Activated B cell treated with CpG ODN at 0.5 μM for 24 hours (primary cell): ENCODE results near the gene TIFAB. TPM values are rescaled to one million over a fixed set of nuclear protein-coding genes. Genes with fewer than 3 reads are reported as not detected.

Source experiments
- ATAC-seq: fragments of 200-7000 bp; cut with Tn5 transposase; one replicate; pipeline ENCODE4 v1.10.0; 2021; ENCODE audit warnings: low read depth, mild to moderate bottlenecking, moderate library complexity
- CTCF ChIA-PET: fragments of 350-600 bp; sonication (Branson Sonifier 250); formaldehyde crosslinking; loops from one replicate; lab custom pipeline; 2021; ENCODE audit warnings: antibody characterized with exemption; lab: Charles Lee
- POLR2A ChIA-PET: fragments of 350-600 bp; sonication (Branson Sonifier 250); formaldehyde crosslinking; loops from one replicate; lab custom pipeline; 2021; ENCODE audit warnings: antibody characterized with exemption; lab: Charles Lee
- DNase-seq: peaks from one replicate; pipeline ENCODE4 v3.0.0; 2022
- H3K27ac Mint-ChIP-seq: one replicate; pipeline ENCODE4 v1.8.0; 2020; ENCODE audit warnings: mixed read lengths
- H3K27me3 Mint-ChIP-seq: one replicate; pipeline ENCODE4 v1.8.0; 2021; ENCODE audit warnings: mixed read lengths
- H3K36me3 Mint-ChIP-seq: one replicate; pipeline ENCODE4 v1.8.0; 2021; ENCODE audit warnings: low read depth, mixed read lengths
- H3K4me1 Mint-ChIP-seq: one replicate; pipeline ENCODE4 v1.8.0; 2021; ENCODE audit warnings: mixed read lengths
- H3K4me3 Mint-ChIP-seq: one replicate; pipeline ENCODE4 v1.8.0; 2020; ENCODE audit warnings: mild to moderate bottlenecking, mixed read lengths
- H3K9me3 Mint-ChIP-seq: one replicate; pipeline ENCODE4 v1.8.0; 2020; ENCODE audit warnings: mixed read lengths
- CTCF ChIP-seq: fragments of 200-600 bp; IDR thresholded peaks from one replicate; pipeline ENCODE4 v1.8.0; 2022; ENCODE audit warnings: antibody characterized with exemption, mild to moderate bottlenecking
- intact Hi-C: fragments of 100-400 bp; cut with micrococcal nuclease; formaldehyde crosslinking; loops from one replicate; pipeline ENCODE4 v1.15.1; 2024
- total RNA-seq: library from RNA; stranded (reverse); gene quantifications from 2 replicates; pipeline ENCODE4 v1.2.3, GENCODE V29; 2022

The TIFAB gene
- total RNA-seq, 1 donor from 2014 or later: not detected

DNA sequence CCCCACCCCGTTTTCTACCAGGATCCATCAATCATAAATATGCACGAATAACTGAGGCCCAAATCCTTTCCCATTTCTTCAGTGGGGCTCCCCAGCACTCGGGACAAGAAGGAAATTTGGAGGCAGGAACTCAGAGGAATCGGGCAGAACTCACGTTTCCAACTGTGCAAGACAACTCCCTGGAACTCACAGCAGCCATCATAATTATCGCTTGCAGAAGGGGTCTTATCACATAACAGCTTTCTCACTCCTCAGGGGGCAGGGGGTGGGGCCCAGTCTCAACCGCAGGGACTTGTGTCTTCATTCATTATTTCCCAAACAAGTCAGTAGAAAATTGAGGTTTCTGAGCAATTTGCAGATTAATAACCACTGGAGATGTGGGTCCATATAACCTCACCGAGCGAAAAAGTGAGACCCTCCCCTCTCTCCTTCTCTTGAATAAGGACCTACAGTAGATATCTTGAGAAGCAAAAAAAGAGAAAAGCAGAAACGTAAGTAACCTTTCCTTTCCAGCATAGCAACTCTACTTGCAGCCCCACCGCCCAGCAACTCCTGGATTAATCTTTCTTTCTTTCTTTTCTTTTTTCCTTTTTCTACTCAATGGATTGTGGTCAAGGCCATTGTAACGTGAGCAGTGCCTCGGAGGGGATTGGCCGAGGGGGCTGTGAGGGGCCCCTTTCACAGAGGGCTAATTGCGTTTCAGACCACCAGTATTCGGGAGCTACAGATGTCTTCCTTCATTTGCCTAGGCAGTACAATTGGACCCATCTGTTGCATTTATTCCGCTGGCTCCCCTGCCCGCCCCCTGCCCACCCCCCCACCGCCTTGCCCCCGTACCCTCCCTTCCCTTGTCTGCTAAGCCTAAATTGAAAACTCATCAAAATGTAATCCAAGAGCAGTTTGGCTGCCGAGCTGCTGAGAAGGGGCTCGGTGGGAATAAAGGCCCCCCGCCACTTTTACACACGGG, 24.7 kb upstream of the TIFAB start:
- DNase-seq: no peak
- intact Hi-C loops: no loop called here
- Mint-ChIP-seq H3K4me1 (no peaks in the 10 kb centered on the region), H3K27ac (no peak overlapping the region), H3K9me3 (no peaks in the 10 kb centered on the region), H3K4me3 (no peak overlapping the region), H3K36me3 (no peaks in the 10 kb centered on the region), H3K27me3 (peaks cover 23% of the 10 kb centered on the region)
- ChIA-PET POLR2A (interaction anchor here (0.6 kb wide), 1 partner anchor 16 kb away, joined by 5 read pairs; no protein-coding TSS in a partner anchor), CTCF (no interaction called here)
- no peak for TF ChIP-seq CTCF
- no peak for ATAC-seq

DNA sequence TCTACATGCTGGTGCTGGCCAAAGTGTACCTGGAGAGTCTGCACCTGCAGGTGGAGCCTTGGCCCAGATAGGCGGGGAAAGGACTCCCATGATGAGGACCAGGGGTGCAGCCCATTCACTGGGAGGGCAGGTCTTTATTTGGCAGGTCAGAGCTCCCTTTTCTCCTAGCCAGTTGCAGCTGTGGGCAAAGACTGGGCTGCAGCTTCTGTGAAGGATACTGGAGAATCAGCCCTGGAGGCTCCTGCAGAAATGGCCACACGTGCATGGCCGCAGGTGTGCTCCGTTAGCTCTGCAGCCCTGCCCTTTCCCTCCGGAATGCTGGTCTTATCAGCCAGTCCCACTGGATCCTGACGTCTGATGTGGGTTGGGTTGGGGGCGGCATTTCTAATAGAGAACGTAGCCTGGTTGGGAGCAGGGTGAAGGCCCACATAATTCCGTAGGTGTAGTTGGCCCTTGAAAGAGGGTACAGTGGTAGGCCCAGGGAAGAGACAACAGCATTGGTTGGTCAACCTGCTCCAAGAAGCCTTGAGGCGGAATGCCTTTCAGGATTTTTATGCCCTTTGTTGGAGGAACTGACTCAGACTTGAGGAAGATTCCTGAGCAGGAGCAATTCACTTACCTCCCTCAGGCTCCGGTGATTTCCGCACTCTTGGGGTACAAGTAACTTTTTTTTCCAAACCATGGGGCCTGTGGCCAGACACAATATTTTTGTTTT, 22.0 kb upstream of the TIFAB start:
- Mint-ChIP-seq H3K27me3 (peaks cover 16% of the 10 kb centered on the region), H3K36me3 (no peaks in the 10 kb centered on the region), H3K4me3 (no peak overlapping the region), H3K9me3 (no peaks in the 10 kb centered on the region), H3K4me1 (no peaks in the 10 kb centered on the region), H3K27ac (no peak overlapping the region)
- no peak for DNase-seq
- intact Hi-C loops: no loop called here
- ChIA-PET CTCF (no interaction called here), POLR2A (no interaction called here)
- no peak for TF ChIP-seq CTCF
- ATAC-seq: no peak

DNA sequence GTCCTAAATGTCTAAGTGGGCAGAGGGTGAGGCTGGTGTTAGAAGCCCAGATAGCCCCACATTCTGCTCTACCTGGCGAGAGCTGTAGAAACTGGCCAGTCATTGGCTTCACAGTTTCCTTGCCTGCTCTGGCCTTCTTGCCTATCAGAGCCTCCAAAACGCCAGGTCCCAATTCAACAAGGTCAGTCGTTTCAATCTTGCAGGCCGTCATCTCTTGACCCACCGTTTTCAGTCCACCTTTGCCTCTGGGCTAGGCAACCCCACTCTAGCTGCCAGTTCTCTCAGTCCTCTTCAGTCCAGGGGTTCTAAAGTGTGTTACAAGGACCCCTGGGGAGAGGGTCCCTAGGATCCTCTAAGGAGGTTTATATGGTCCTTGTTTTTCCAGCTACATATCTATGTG, 20.0 kb upstream of the TIFAB start:
- intact Hi-C loops: no loop called here
- Mint-ChIP-seq H3K27me3 (peaks cover 27% of the 10 kb centered on the region), H3K36me3 (no peaks in the 10 kb centered on the region), H3K4me1 (no peaks in the 10 kb centered on the region), H3K4me3 (no peak overlapping the region), H3K27ac (no peak overlapping the region), H3K9me3 (no peaks in the 10 kb centered on the region)
- DNase-seq: no peak
- TF ChIP-seq CTCF: no peak
- CTCF ChIA-PET: no interaction called here
- no peak for ATAC-seq
- POLR2A ChIA-PET: no interaction called here

DNA sequence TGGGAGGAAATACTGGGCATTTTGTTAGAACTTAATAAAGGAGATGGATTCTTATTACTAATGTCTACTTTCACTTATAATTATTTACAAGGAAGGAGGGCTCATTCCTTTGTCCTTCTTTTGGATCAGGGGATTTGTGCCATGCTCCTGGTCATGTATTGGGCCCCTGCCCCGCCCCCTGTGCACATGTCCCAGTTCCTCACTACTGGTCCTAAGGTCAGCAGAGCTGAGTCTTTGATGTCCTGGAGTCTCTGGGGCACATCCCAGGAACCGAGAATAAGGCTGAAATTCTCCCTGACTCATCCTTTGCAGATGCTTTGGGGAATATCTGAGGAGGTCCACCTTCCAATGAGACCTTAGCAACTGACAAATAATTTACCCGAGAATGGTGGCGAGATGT, 19.6 kb upstream of the TIFAB start:
- Mint-ChIP-seq H3K27ac (no peak overlapping the region), H3K4me3 (no peak overlapping the region), H3K27me3 (peaks cover 26% of the 10 kb centered on the region), H3K9me3 (no peaks in the 10 kb centered on the region), H3K36me3 (no peaks in the 10 kb centered on the region), H3K4me1 (no peaks in the 10 kb centered on the region)
- intact Hi-C loops: no loop called here
- CTCF ChIA-PET: no interaction called here
- no peak for TF ChIP-seq CTCF
- ATAC-seq (no peak), DNase-seq (no peak)
- POLR2A ChIA-PET: no interaction called here

DNA sequence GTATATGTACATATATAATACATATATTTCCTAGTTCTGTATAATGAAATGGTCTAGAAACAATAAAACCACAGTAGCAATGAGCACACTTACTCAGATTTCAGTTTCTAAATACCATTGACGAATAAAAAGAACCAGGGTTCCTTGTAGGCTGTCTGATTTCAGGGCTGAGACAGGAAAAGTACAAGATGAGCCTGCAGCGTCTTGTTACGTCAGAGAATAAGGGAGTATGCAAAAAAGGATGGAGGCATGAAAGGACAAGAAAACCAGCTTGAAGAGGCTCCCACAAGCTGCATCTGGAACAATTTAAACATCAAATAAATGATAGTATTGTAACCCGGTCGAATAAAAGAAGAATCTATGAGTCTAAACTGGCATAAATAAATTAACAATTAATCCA, 17.8 kb upstream of the TIFAB start:
- no peak overlapping the region for H3K27ac Mint-ChIP-seq
- H3K27me3 Mint-ChIP-seq: peaks cover 33% of the 10 kb centered on the region
- H3K9me3 Mint-ChIP-seq: no peaks in the 10 kb centered on the region
- no peak for TF ChIP-seq CTCF
- H3K4me1 Mint-ChIP-seq: peaks cover 6% of the 10 kb centered on the region
- DNase-seq (no peak), ATAC-seq (no peak)
- POLR2A ChIA-PET: no interaction called here
- no peak overlapping the region for H3K4me3 Mint-ChIP-seq
- intact Hi-C loops: no loop called here
- no peaks in the 10 kb centered on the region for H3K36me3 Mint-ChIP-seq
- CTCF ChIA-PET: interaction anchor here (1.0 kb wide), 1 partner anchor 96 kb away, joined by 3 read pairs; no protein-coding TSS in a partner anchor
